MG63 (cell line): ENCODE data around the gene CDC42BPG. TPM values are rescaled to one million over a fixed set of nuclear protein-coding genes. Genes with fewer than 3 reads are reported as not detected.

ENCODE experiments used
- DNase-seq: peaks from one replicate; pipeline ENCODE4 v3.0.0-alpha.2; 2020
- H3K27me3 ChIP-seq: fragments of 250-450 bp; sonication (Bioruptor Pico); 2 replicates; pipeline ENCODE4 v1.5.1; 2020; ENCODE audit warnings: mild to moderate bottlenecking, moderate library complexity
- H3K36me3 ChIP-seq: fragments of 250-450 bp; sonication (Bioruptor Pico); 2 replicates; pipeline ENCODE4 v1.5.1; 2020; ENCODE audit warnings: mild to moderate bottlenecking, moderate library complexity
- H3K4me3 ChIP-seq: fragments of 250-450 bp; sonication (Bioruptor Pico); 2 replicates; pipeline ENCODE4 v1.5.1; 2020; ENCODE audit warnings: mild to moderate bottlenecking, moderate library complexity
- H3K9me3 ChIP-seq: fragments of 250-450 bp; sonication (Bioruptor Pico); 2 replicates; pipeline ENCODE4 v1.5.1; 2020; ENCODE audit warnings: mild to moderate bottlenecking, moderate library complexity
- total RNA-seq: library from RNA; depleted of rRNA; stranded (reverse); fragments of >200 nt; shearing (Covaris generic); gene quantifications from 2 replicates; pipeline ENCODE4 v1.2.3, GENCODE V29; 2014; ENCODE audit warnings: low replicate concordance

The CDC42BPG gene
- total RNA-seq, 1 experiment from 2014 or later = 0.36 TPM

GRCh38 chr11:64805481-64805880, 39.0 kb downstream of the CDC42BPG start:
- Histone ChIP-seq H3K36me3 (peaks cover 11% of the 10 kb centered on the region), H3K27me3 (no peaks in the 10 kb centered on the region), H3K9me3 (no peaks in the 10 kb centered on the region), H3K4me3 (no peak overlapping the region)
- DNase-seq = no peak

- no peaks in the 10 kb centered on the region for H3K9me3 ChIP-seq
- H3K36me3 ChIP-seq = peaks cover 11% of the 10 kb centered on the region
- no peak for DNase-seq
Measured at GRCh38 chr11:64804346-64805210, 39.9 kb downstream of the CDC42BPG start.

GRCh38 chr11:64803846-64804345, 40.6 kb downstream of the CDC42BPG start:
- H3K36me3 ChIP-seq = peaks cover 7% of the 10 kb centered on the region
- no peak for DNase-seq
- no peaks in the 10 kb centered on the region for H3K9me3 ChIP-seq
- H3K27me3 ChIP-seq = no peaks in the 10 kb centered on the region
- H3K4me3 ChIP-seq = peak overlapping the region; percentile 63

More at GRCh38 chr11:64804346-64805210, 39.9 kb downstream of the CDC42BPG start:
- Histone ChIP-seq H3K4me3 (no peak overlapping the region), H3K27me3 (no peaks in the 10 kb centered on the region)

GRCh38 chr11:64803158-64803845, 41.2 kb downstream of the CDC42BPG start, which contains the start of gene MAP4K2:
TSS of gene MAP4K2 (minus strand) at chr11:64803214. CDS start at chr11:64803149, 65 bp downstream.
- Histone ChIP-seq H3K36me3 (peaks cover 5% of the 10 kb centered on the region), H3K9me3 (no peaks in the 10 kb centered on the region), H3K4me3 (peak within 1 kb of the TSS; percentile 63), H3K27me3 (no peaks in the 10 kb centered on the region)
- DNase-seq = peak; percentile 84

GRCh38 chr11:64802370-64803157, 41.9 kb downstream of the CDC42BPG start:
- H3K9me3 ChIP-seq = no peaks in the 10 kb centered on the region
- no peaks in the 10 kb centered on the region; the same call in 1 of the 2 replicates for H3K36me3 ChIP-seq
- H3K27me3 ChIP-seq = no peaks in the 10 kb centered on the region
- peak overlapping the region; percentile 63 for H3K4me3 ChIP-seq
- no peak for DNase-seq

- Histone ChIP-seq H3K4me3 (no peak overlapping the region), H3K36me3 (no peaks in the 10 kb centered on the region; the same call in 1 of the 2 replicates), H3K27me3 (no peaks in the 10 kb centered on the region), H3K9me3 (no peaks in the 10 kb centered on the region)
- no peak for DNase-seq
Measured at GRCh38 chr11:64801561-64802369, 42.7 kb downstream of the CDC42BPG start.

GRCh38 chr11:64801158-64801464, 43.3 kb downstream of the CDC42BPG start:
- H3K27me3 ChIP-seq = no peaks in the 10 kb centered on the region
- no peaks in the 10 kb centered on the region; the same call in 1 of the 2 replicates for H3K36me3 ChIP-seq
- no peak for DNase-seq
- no peaks in the 10 kb centered on the region for H3K9me3 ChIP-seq
- no peak overlapping the region for H3K4me3 ChIP-seq

- DNase-seq = no peak
- no peaks in the 10 kb centered on the region for H3K27me3 ChIP-seq
- no peaks in the 10 kb centered on the region for H3K9me3 ChIP-seq
- H3K4me3 ChIP-seq = no peak overlapping the region
- H3K36me3 ChIP-seq = no peaks in the 10 kb centered on the region; the same call in 1 of the 2 replicates
Measured at GRCh38 chr11:64800303-64801157, 43.9 kb downstream of the CDC42BPG start.

GRCh38 chr11:64799623-64800302, 44.7 kb downstream of the CDC42BPG start:
- H3K36me3 ChIP-seq = no peaks in the 10 kb centered on the region; the same call in 1 of the 2 replicates
- no peak for DNase-seq

GRCh38 chr11:64799256-64799622, 45.2 kb downstream of the CDC42BPG start:
- no peak for DNase-seq

More at GRCh38 chr11:64799623-64800302, 44.7 kb downstream of the CDC42BPG start:
- H3K9me3 ChIP-seq = no peaks in the 10 kb centered on the region
- no peaks in the 10 kb centered on the region for H3K27me3 ChIP-seq
- no peak overlapping the region for H3K4me3 ChIP-seq

GRCh38 chr11:64796757-64797541, 47.5 kb downstream of the CDC42BPG start:
- Histone ChIP-seq H3K9me3 (no peaks in the 10 kb centered on the region), H3K4me3 (no peak overlapping the region), H3K36me3 (no peaks in the 10 kb centered on the region), H3K27me3 (no peaks in the 10 kb centered on the region)
- DNase-seq = no peak

More at GRCh38 chr11:64799256-64799622, 45.2 kb downstream of the CDC42BPG start:
- H3K36me3 ChIP-seq = no peaks in the 10 kb centered on the region
- no peaks in the 10 kb centered on the region for H3K27me3 ChIP-seq
- no peak overlapping the region for H3K4me3 ChIP-seq
- H3K9me3 ChIP-seq = no peaks in the 10 kb centered on the region

- no peaks in the 10 kb centered on the region for H3K36me3 ChIP-seq
- no peaks in the 10 kb centered on the region for H3K27me3 ChIP-seq
- no peaks in the 10 kb centered on the region for H3K9me3 ChIP-seq
- no peak overlapping the region for H3K4me3 ChIP-seq
- no peak for DNase-seq
Measured at GRCh38 chr11:64796047-64796756, 48.3 kb downstream of the CDC42BPG start.

- no peak overlapping the region for H3K4me3 ChIP-seq
- H3K27me3 ChIP-seq = no peaks in the 10 kb centered on the region
- no peaks in the 10 kb centered on the region for H3K9me3 ChIP-seq
- DNase-seq = no peak
- no peaks in the 10 kb centered on the region for H3K36me3 ChIP-seq
Measured at GRCh38 chr11:64794526-64794925, 49.9 kb downstream of the CDC42BPG start.
